ENCODE measurements around the gene FSD2. TPM values are rescaled to one million over a fixed set of nuclear protein-coding genes. Genes with fewer than 3 reads are reported as not detected.

Gene FSD2
- total and polyA plus RNA-seq, 9 of the 15 experiments (the other 6 are each of a cell fraction or from before 2014, with no cell fraction given) = 0.01 to 0.06 TPM; not detected in 7

DNA sequence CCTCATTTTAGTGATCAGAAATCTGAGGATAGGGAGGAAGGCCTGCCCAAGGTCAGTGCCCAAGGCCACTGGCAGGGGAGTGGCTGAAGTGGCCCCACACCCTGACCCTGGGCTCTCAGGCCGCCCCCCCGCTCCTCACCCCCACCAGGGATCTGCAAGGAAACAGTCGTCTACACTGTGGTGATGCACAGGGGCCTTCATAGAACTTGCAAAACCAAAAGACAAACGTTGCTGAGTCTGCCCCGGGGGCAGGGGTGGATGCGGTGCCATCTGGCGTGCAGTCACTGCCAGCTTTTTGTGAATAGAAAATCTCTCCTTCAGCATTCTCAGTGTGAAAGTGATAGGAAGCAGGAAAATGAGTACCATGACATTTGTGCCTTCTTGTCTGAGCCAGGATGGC, 44.9 kb upstream of the FSD2 start:
- Histone ChIP-seq H3K9me1 (ENCODE audit: control insufficient read depth, insufficient read depth, low read length) (no peaks in the 10 kb centered on the region), H3K27ac (ENCODE audit: extremely low read depth, low read depth, low read length) (no peak overlapping the region), H3K9ac (ENCODE audit: insufficient read depth in 1 of 2, low read depth in 2 of 2, low read length in 2 of 2) (no peak overlapping the region), H3K4me1 (replicated peaks in 1 of 2; ENCODE audit: control insufficient read depth in 2 of 2, insufficient read depth in 2 of 2, low read length in 2 of 2) (peaks cover 37 to 59% of the 10 kb centered on the region in 2 experiments), H3K27me3 (ENCODE audit: control insufficient read depth in 2 of 2, insufficient read depth in 2 of 2, low read length in 2 of 2) (no peaks in the 10 kb centered on the region), H3K4me3 (no peak overlapping the region), H3K9me3 (replicated peaks; ENCODE audit: control insufficient read depth, insufficient read depth, low read depth, low read length) (no peaks in the 10 kb centered on the region), H3K4me2 (ENCODE audit: insufficient read depth, low read length) (no peak overlapping the region), H3K36me3 (ENCODE audit: control insufficient read depth, insufficient read depth, low read length) (no peaks in the 10 kb centered on the region), H3K79me2 (ENCODE audit: control insufficient read depth, insufficient read depth, low read length) (no peaks in the 10 kb centered on the region), H2AFZ (ENCODE audit: low read depth, low read length) (peak overlapping the region; percentile 95; the same call in 1 of the 2 replicates), H4K20me1 (replicated peaks; ENCODE audit: control insufficient read depth, insufficient read depth, low read length) (no peaks in the 10 kb centered on the region)
- ATAC-seq = no peak
- no peak for DNase-seq (ENCODE audit: extremely low read depth in 1 of 4, low spot score in 3 of 4)
- in situ Hi-C loops (cut with MboI) (loop anchor here (10.0 kb wide), 1 partner anchor 134 kb away; the partner anchor contains the start of gene RAMAC), intact Hi-C loops (cut with micrococcal nuclease) (no loop called here)
- BruUV-seq (replicated peaks) = no TSS peak
- 75% methylated on average over 5 of the region's 7 CpGs for WGBS (ENCODE audit: insufficient coverage, low coverage, missing lambda C conversion rate)
- TF ChIP-seq ZNF740 (CRISPR knock-in tag; IDR thresholded peaks at IDR 0.05) (0 out of 2 replicates have a peak, but pooled peaks have one; percentile 28), ZNF740 (tag; IDR thresholded peaks at IDR 0.05) (no peak), ZFP36 (IDR thresholded peaks at IDR 0.05; ENCODE audit: low read depth, low read length, partially characterized antibody) (no peak)
- POLR2A ChIA-PET = no interaction called here
- CTCF ChIA-PET (ENCODE audit: low intra/inter-chr PET ratio) = no interaction called here
- FAIRE-seq = no peak
